ENCODE results near the gene DPH3.

GRCh38 chr3:16265455-16265786, 678 bp upstream of the DPH3 start:
- TF ChIP-seq POLR2AphosphoS5 (IDR thresholded peaks at IDR 0.05; ENCODE audit: low read depth, low read length) (no peak), POLR2A (IDR thresholded peaks at IDR 0.05; ENCODE audit: low read depth, low read length) (no peak), SPI1 (IDR thresholded peaks at IDR 0.05; ENCODE audit: low read depth, low read length) (no peak)

All from GM12891 (cell line).